ENCODE results near the gene A2M. TPM values are rescaled to one million over a fixed set of nuclear protein-coding genes. Genes with fewer than 3 reads are reported as not detected.

Gene A2M
- total and polyA plus RNA-seq, 9 of the 15 experiments (the other 6 are each of a cell fraction or from before 2014, with no cell fraction given), result 0.08 to 2.3 TPM; not detected in 7

GRCh38 chr12:9108504-9109212 lies 7.1 kb downstream of the A2M start (continued):
- TF ChIP-seq CHCHD3 (CRISPR knock-in tag; IDR thresholded peaks at IDR 0.05), result no peak
- TF ChIP-seq GTF2E2 (tag; IDR thresholded peaks at IDR 0.05), result no peak
- no peak for TF ChIP-seq ZBTB7A (IDR thresholded peaks at IDR 0.05; ENCODE audit: borderline replicate concordance, control insufficient read depth, low read depth, low read length)
- no peak for TF ChIP-seq GTF2A2 (tag; IDR thresholded peaks at IDR 0.05)
- TF ChIP-seq ZFP91 (CRISPR knock-in tag; IDR thresholded peaks at IDR 0.05), result no peak
- TF ChIP-seq SUPT5H (IDR thresholded peaks at IDR 0.05), result no peak
- no peak for TF ChIP-seq ZNF124 (CRISPR knock-in tag; IDR thresholded peaks at IDR 0.05)
- TF ChIP-seq BACH1 (tag; IDR thresholded peaks at IDR 0.05), result no peak
- TF ChIP-seq, protein P1, sequence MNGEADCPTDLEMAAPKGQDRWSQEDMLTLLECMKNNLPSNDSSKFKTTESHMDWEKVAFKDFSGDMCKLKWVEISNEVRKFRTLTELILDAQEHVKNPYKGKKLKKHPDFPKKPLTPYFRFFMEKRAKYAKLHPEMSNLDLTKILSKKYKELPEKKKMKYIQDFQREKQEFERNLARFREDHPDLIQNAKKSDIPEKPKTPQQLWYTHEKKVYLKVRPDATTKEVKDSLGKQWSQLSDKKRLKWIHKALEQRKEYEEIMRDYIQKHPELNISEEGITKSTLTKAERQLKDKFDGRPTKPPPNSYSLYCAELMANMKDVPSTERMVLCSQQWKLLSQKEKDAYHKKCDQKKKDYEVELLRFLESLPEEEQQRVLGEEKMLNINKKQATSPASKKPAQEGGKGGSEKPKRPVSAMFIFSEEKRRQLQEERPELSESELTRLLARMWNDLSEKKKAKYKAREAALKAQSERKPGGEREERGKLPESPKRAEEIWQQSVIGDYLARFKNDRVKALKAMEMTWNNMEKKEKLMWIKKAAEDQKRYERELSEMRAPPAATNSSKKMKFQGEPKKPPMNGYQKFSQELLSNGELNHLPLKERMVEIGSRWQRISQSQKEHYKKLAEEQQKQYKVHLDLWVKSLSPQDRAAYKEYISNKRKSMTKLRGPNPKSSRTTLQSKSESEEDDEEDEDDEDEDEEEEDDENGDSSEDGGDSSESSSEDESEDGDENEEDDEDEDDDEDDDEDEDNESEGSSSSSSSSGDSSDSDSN (IDR thresholded peaks at IDR 0.05; ENCODE audit: borderline replicate concordance in 1 of 2, low read depth in 2 of 2, low read length in 2 of 2), result no peak

Data from K562 (cell line).